Astrocyte (in vitro differentiated cells and primary cell): Measurements from ENCODE around the gene TXLNG. TPM values are rescaled to one million over a fixed set of nuclear protein-coding genes. Genes with fewer than 3 reads are reported as not detected.
A peak's percentile ranks its signal among the peaks of the same experiment; 100 is the strongest.

Experiments used
- DNase-seq: peaks from one replicate; pipeline ENCODE4 v3.0.0-alpha.2; 2010; ENCODE audit warnings: low read depth
- FAIRE-seq: peaks from 2 replicates; lab custom pipeline; 2011; peaks lifted over from hg19 to GRCh38; lab: Jason Lieb, UNC
- H2AFZ ChIP-seq: 2 replicates; pipeline ENCODE4 v1.6.0; 2012; ENCODE audit warnings: low read depth, low read length, inconsistent platforms
- H3K27ac ChIP-seq: 2 replicates; pipeline ENCODE4 v1.5.1; 2011; ENCODE audit warnings: low read depth, low read length, inconsistent platforms
- H3K27me3 ChIP-seq: 2 replicates; pipeline ENCODE4 v1.6.0; 2011; ENCODE audit warnings: low read length, inconsistent platforms; ENCODE audit not compliant: insufficient read depth
- H3K36me3 ChIP-seq: 2 replicates; pipeline ENCODE4 v1.5.1; 2011; ENCODE audit warnings: low read length, inconsistent platforms; ENCODE audit not compliant: insufficient read depth
- H3K4me1 ChIP-seq: 2 replicates; pipeline ENCODE4 v1.5.1; 2011; ENCODE audit warnings: low read length, inconsistent platforms; ENCODE audit not compliant: insufficient read depth
- H3K4me2 ChIP-seq: 2 replicates; pipeline ENCODE4 v1.6.0; 2012; ENCODE audit warnings: low read length, inconsistent platforms
- H3K4me3 ChIP-seq: 2 replicates; pipeline ENCODE4 v1.5.1; 2011; ENCODE audit warnings: low read depth, mild to moderate bottlenecking, low read length, inconsistent platforms; ENCODE audit not compliant: insufficient read depth
- H3K79me2 ChIP-seq: 2 replicates; pipeline ENCODE4 v1.6.0; 2012; ENCODE audit warnings: mild to moderate bottlenecking, low read length, inconsistent platforms; ENCODE audit not compliant: insufficient read depth
- H3K9ac ChIP-seq: 2 replicates; pipeline ENCODE4 v1.6.0; 2012; ENCODE audit warnings: mild to moderate bottlenecking, low read length, inconsistent platforms
- H3K9me3 ChIP-seq: 2 replicates; pipeline ENCODE4 v1.5.1; 2012; ENCODE audit warnings: low read depth, mild to moderate bottlenecking, low read length, inconsistent platforms; ENCODE audit not compliant: insufficient read depth
- H4K20me1 ChIP-seq: 2 replicates; pipeline ENCODE4 v1.6.0; 2012; ENCODE audit warnings: low read length, inconsistent platforms; ENCODE audit not compliant: insufficient read depth
- H3K27ac Mint-ChIP-seq: one replicate; pipeline ENCODE4 v1.8.0; 2021; ENCODE audit warnings: mild to moderate bottlenecking, mixed read lengths; ENCODE audit not compliant: unreplicated experiment
- H3K27me3 Mint-ChIP-seq: one replicate; pipeline ENCODE4 v1.8.0; 2021; ENCODE audit warnings: low read depth, mixed read lengths; ENCODE audit not compliant: unreplicated experiment
- H3K36me3 Mint-ChIP-seq: one replicate; pipeline ENCODE4 v1.8.0; 2021; ENCODE audit warnings: low read depth, mixed read lengths; ENCODE audit not compliant: unreplicated experiment
- H3K4me1 Mint-ChIP-seq: one replicate; pipeline ENCODE4 v1.8.0; 2021; ENCODE audit warnings: low read depth, mixed read lengths; ENCODE audit not compliant: unreplicated experiment
- H3K4me3 Mint-ChIP-seq: one replicate; pipeline ENCODE4 v1.8.0; 2021; ENCODE audit warnings: mild to moderate bottlenecking, moderate library complexity, mixed read lengths; ENCODE audit not compliant: unreplicated experiment
- H3K9me3 Mint-ChIP-seq: one replicate; pipeline ENCODE4 v1.8.0; 2021; ENCODE audit warnings: mild to moderate bottlenecking, mixed read lengths; ENCODE audit not compliant: unreplicated experiment
- CTCF ChIP-seq: IDR thresholded peaks from 2 replicates; pipeline ENCODE4 v1.5.1; 2011; ENCODE audit warnings: low read depth, mild to moderate bottlenecking, inconsistent platforms, low read length, moderate library complexity; ENCODE audit not compliant: insufficient read depth
- EZH2 ChIP-seq: IDR thresholded peaks from 2 replicates; pipeline ENCODE4 v1.6.1; 2012; ENCODE audit warnings: mild to moderate bottlenecking, low read length, inconsistent platforms; ENCODE audit not compliant: insufficient read depth
- total RNA-seq: library from RNA; stranded (reverse); gene quantifications from 2 replicates; pipeline ENCODE4 v1.2.1, GENCODE V29; 2021

Gene TXLNG
- total RNA-seq, 1 donor from 2014 or later, result 9.8 TPM

- H3K4me2 ChIP-seq, result no peak overlapping the region
- Mint-ChIP-seq H3K27ac (no peak overlapping the region), H3K4me3 (no peak overlapping the region), H3K4me1 (peaks cover 25% of the 10 kb centered on the region), H3K27me3 (no peaks in the 10 kb centered on the region), H3K36me3 (no peaks in the 10 kb centered on the region), H3K9me3 (no peaks in the 10 kb centered on the region)
- H3K4me1 ChIP-seq, result peaks cover 23% of the 10 kb centered on the region
- H3K9ac ChIP-seq, result peak overlapping the region; percentile 16
- no peaks in the 10 kb centered on the region for H3K27me3 ChIP-seq
- DNase-seq (peak; percentile 50), FAIRE-seq (peak; percentile 82)
- no peak overlapping the region for H3K4me3 ChIP-seq
- H3K27ac ChIP-seq, result peak overlapping the region; percentile 37
- H2AFZ ChIP-seq, result no peak overlapping the region
- H3K79me2 ChIP-seq, result no peaks in the 10 kb centered on the region
- no peaks in the 10 kb centered on the region for H3K9me3 ChIP-seq
- TF ChIP-seq CTCF, result no peak
- no peak for TF ChIP-seq EZH2
- peaks cover 13% of the 10 kb centered on the region for H3K36me3 ChIP-seq
- H4K20me1 ChIP-seq, result no peaks in the 10 kb centered on the region
Measured at GRCh38 chrX:16842684-16843083, 56.4 kb downstream of the TXLNG start.

GRCh38 chrX:16843208-16843909, 57.1 kb downstream of the TXLNG start:
- Mint-ChIP-seq H3K4me1 (peaks cover 18% of the 10 kb centered on the region), H3K36me3 (no peaks in the 10 kb centered on the region), H3K27ac (no peak overlapping the region), H3K27me3 (no peaks in the 10 kb centered on the region), H3K4me3 (no peak overlapping the region), H3K9me3 (no peaks in the 10 kb centered on the region)
- peak overlapping the region; percentile 37 for H3K27ac ChIP-seq
- DNase-seq (peak; percentile 37), FAIRE-seq (peak; percentile 49)
- TF ChIP-seq EZH2 (no peak), CTCF (no peak)
- no peak overlapping the region for H3K4me3 ChIP-seq
- H4K20me1 ChIP-seq, result no peaks in the 10 kb centered on the region
- H3K36me3 ChIP-seq, result peaks cover 16% of the 10 kb centered on the region
- H2AFZ ChIP-seq, result no peak overlapping the region
- peaks cover 18% of the 10 kb centered on the region for H3K4me1 ChIP-seq
- H3K79me2 ChIP-seq, result no peaks in the 10 kb centered on the region
- peak overlapping the region; percentile 16 for H3K9ac ChIP-seq
- no peaks in the 10 kb centered on the region for H3K27me3 ChIP-seq
- H3K4me2 ChIP-seq, result no peak overlapping the region
- H3K9me3 ChIP-seq, result no peaks in the 10 kb centered on the region

- Mint-ChIP-seq H3K4me3 (no peak overlapping the region), H3K27me3 (no peaks in the 10 kb centered on the region), H3K27ac (no peak overlapping the region), H3K4me1 (no peaks in the 10 kb centered on the region), H3K9me3 (no peaks in the 10 kb centered on the region), H3K36me3 (no peaks in the 10 kb centered on the region)
- Histone ChIP-seq H3K79me2 (no peaks in the 10 kb centered on the region), H3K9me3 (no peaks in the 10 kb centered on the region), H3K9ac (no peak overlapping the region), H3K4me2 (no peak overlapping the region), H2AFZ (no peak overlapping the region), H3K36me3 (peaks cover 16% of the 10 kb centered on the region), H3K27ac (no peak overlapping the region), H3K4me3 (no peak overlapping the region), H3K4me1 (no peaks in the 10 kb centered on the region), H4K20me1 (no peaks in the 10 kb centered on the region), H3K27me3 (no peaks in the 10 kb centered on the region)
- DNase-seq (no peak), FAIRE-seq (no peak)
- TF ChIP-seq CTCF, result no peak
- TF ChIP-seq EZH2, result no peak
Measured at GRCh38 chrX:16845686-16846085, 59.4 kb downstream of the TXLNG start.
